Stimulated activated CD4-positive, alpha-beta T cell treated with anti-CD3 and anti-CD28 coated beads, Interleukin-2, amount 100 ng/mL, for 48 hours (primary cell): ENCODE data around the gene TBC1D20.
"Not testable (repeated sequence)": the region's sequence is repeated elsewhere in the genome, so short reads cannot be mapped to it uniquely, and the experiment has no call there.

ENCODE experiments used
- DNase-seq, 2 donors: peaks; one replicate each; pipeline ENCODE4 v3.0.0-alpha.2; 2020

The TBC1D20 gene, protein sequence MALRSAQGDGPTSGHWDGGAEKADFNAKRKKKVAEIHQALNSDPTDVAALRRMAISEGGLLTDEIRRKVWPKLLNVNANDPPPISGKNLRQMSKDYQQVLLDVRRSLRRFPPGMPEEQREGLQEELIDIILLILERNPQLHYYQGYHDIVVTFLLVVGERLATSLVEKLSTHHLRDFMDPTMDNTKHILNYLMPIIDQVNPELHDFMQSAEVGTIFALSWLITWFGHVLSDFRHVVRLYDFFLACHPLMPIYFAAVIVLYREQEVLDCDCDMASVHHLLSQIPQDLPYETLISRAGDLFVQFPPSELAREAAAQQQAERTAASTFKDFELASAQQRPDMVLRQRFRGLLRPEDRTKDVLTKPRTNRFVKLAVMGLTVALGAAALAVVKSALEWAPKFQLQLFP

DNA sequence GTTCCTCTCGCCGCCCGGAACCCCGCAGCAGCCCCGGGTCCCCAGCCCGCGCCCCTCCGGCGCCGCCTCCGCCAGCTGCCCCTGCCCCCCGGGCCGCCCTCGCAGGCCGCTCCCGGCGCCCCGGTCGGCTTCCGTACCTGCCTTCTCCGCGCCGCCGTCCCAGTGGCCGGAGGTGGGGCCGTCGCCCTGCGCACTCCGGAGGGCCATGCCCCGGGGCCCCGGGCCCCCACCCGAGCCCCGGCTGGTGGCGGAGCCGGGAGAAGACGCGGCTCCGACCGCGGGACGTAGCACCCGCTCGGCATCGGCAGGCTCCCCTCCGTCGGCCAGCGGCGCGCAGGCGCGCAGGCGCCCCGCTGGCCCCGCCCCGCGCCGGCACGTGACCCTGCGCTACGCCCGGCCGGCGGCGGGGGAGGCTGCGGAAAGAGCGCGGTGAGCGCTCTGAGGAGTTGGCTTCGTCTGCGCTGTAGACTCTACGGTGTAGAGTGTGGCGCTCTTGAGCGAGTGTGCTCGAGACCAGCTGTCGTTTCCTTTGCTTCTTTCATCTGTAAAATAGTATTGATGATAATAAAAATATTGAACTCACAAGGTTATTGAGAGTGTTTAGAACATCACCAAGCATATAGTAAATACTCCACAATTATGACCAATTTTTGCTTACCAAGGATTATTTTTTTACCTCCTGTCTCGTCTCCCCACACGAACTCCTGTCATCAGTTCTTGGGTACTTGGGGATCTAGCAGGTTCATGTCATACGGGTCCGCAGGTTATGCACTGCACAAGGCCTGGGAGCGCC lies at the start of gene TBC1D20:
TSS of gene TBC1D20 (minus strand) at position 335 of the 793 bp plus-strand sequence. CDS start at position 207, 128 bp downstream.
- peak; percentile 72 to 81 for DNase-seq

DNA sequence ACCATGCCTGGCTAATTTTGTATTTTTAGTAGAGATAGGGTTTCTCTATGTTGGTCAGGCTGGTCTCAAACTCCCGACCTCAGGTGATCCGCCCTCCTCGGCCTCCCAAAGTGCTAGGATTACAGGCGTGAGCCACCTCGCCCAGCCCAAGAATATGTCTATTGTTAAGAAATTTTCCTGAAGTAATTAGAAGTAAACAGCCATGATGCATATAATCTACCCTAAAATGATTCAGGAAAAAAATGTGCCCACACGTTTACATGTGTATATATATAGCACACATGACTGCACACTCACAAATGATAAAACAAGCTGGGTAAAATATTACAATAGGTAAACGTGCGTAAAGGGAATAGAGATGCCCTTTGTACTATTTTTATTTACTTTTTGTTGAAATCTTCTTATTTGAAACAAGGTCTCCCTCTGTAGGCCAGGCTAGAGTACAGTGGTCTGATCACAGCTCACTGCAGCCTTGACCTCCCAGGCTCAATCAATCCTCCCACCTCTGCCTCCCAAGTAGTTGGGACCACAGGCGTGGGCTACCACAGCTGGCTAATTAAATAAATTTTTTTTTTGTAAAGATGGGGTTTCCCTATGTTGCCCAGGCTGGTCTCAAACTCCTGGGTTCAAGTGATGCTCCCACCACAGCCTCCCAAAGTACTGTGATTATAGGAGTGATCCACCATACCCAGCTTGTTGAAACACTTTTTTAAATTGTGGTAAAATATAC lies 48.2 kb upstream of the TBC1D20 start:
- DNase-seq = not testable (repeated sequence)

DNA sequence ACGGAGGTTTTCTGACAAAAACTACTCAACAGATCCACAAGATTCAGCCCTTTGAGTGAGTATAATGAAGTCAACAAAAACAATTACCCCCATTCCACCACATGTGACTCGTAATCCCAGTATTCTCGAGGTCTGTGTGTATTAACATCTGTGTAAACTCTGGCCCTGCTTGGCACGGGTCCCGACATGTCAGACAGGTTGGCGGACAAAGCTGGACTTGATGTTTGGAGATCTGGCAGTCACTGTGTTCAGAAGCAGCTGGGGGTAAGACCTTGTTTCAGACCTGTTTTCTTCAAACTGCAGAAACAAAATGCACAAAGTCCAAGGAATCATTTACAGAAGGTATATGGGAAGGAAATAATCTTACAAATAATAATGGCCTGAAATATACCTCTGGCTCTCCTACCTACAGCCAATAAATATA lies 46.0 kb upstream of the TBC1D20 start:
- DNase-seq = not testable (repeated sequence)

DNA sequence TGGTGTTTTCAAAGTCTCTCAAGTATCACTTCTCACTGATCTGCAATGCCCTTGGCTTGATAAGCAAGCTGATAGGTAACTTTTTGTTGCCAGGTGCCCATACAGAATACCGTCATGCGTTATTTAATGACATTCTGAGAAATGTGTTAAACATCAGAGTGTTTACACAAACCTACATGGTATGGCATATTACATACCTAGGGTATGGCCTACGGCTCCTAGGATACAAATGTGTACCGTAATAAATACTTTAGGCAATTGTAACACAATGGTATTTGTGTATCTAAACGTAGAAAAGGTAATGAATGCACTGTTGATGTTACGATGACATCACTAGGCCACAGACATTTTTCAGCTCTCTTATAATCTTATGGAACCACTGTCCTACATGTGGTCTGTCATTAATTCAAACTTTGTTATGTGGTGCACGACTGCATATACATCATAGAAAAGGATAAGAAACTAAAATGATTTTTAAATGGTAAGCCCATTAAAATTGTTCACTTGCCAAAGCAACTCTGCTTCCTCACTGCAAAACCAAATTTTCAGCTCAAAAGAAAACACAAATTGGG lies 45.5 kb upstream of the TBC1D20 start:
- DNase-seq = no peak

DNA sequence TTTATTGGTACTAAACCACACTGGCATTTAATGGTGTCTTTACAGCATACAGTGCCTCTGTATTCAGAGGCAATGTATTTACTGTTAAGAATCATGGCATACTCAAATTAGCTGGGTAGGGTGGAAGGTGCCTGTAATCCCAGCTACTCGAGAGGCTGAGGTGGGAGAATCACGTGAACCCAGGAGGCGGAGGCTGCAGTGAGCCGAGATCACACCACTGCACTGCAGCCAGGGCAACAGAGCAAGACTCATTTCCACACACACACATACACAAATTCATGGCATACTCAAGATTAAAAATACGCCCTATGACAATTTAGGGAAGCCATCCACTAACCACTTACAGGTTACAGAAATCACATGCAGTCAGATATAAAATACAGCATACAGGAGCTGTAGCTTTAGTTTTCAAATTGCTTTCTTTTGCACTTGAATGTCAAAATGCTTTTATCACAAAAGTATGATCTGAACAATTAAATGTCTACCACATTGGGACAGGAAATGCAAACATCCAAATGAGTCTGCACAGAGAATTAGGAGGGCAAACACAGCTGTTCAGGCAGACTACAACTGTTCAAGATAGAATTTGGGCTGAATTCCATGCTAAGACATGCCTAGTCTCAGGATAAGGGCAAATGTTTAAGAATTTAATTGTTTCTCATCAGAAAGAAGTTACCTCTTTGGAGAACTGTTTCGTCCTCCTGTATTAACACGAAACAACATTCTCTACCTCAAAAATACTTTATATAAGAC lies 44.8 kb upstream of the TBC1D20 start:
- DNase-seq = no peak

DNA sequence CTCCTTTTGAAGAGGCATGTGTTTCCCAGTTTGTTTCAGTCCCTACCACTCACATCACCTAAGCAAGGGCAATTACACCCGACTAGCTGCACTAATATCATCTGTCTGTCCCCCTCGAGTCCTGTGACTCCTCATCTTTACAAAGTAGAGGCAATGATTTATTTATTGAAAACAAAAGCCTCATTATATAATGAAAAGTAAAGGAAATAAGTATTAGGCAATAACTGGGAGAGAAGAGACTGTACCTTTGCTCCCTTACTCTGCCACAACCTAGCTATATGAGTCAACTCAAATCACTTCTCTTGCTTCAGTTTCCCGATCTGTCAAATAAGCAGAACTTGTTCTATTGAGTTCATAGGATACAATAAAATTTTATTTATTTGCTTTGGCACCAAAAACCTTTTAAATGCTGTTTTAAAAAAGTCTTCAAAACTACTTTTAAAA lies 42.3 kb upstream of the TBC1D20 start:
- no peak for DNase-seq

DNA sequence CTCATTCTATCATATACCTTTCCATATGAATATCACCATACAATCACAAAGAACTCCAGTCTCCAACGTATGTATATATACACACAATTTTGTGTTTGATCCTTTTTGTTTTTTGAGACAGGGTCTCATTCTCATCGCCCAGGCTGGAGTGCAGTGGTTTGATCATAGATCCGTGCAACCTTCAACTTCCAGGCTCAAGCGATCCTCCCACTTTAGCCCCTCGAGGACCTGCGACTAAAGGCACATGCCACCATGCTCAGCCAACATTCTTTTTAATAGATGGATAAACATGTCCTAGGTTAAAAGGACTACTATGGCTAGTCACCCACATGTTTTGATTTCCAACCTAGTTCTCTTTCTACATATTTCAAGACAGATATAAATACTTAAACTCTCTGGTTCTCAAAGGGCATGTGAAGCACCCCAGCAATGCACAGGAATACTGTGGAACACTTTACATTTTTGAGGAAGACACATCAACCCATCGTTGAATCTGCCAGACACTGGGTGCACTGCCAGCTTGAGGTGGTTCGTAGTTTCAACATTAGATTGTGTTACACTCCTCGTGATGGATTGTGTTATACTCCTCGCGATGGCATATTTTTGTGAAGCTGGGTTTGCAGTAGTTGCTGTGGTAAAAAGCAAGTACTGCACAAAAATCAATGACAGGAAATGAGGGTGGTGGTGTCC lies 40.9 kb upstream of the TBC1D20 start:
- no peak for DNase-seq

DNA sequence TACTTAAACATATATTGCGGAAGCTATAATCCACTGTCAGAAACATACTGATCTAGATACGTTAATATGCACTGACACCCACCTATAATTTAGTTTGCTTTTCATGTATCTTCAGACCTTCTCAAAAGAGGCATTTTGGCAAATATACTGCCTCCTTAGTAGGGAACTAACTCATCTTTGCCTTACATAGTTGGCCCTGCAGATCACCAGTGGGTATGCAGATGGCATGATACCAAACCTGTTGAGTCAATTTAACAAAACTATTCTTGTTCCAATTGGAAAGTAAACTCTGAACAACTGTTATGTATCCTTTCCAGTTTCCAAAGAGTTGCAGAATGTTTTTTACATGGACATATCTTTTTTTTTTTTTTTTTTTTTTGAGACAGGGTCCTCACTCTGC lies 35.6 kb upstream of the TBC1D20 start:
- no peak for DNase-seq

DNA sequence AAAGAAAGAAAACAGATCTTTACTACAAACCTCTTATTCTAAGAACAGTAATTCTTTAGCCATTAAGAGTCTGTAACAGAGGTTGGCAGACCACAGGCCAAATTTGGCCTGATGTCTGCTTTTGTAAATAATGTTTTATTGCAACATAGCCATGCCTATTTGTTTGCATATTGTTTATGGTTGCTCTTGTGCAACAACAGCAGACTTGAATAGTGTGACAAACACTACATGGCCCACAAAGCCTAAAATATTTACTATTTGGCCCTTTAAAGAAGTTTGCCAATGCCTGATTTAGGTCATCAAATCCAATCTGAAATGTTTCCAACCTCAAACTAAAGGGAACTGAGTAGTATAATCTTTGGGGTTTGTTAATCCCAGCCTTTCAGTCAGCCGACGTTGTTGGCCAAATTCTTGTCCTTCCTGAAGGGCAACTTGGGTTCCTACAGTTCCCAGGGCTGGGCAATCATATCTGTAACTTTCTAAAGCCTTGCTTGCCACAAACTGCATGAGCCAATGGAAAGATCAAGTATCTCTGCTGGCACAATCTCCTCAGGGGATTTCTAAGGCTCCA lies 33.9 kb upstream of the TBC1D20 start:
- no peak for DNase-seq

DNA sequence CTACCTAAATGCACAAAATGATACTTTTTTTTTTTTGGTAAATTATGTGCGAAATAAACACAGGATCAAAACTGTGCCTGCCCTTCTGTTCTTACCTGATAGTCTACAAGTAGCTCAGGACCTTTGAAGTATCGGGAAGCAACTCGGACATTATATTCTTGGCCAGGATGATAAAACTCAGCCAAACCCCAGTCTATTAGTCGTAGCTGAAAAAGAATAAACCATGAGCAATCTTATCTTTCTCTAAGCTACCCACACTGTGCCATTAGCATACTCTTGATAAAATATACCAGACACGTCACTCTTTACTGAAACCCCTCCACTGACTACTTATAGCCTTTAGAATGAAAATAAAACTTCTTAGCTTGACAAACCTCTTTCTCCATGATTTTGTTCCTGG lies 29.8 kb upstream of the TBC1D20 start:
- no peak for DNase-seq

DNA sequence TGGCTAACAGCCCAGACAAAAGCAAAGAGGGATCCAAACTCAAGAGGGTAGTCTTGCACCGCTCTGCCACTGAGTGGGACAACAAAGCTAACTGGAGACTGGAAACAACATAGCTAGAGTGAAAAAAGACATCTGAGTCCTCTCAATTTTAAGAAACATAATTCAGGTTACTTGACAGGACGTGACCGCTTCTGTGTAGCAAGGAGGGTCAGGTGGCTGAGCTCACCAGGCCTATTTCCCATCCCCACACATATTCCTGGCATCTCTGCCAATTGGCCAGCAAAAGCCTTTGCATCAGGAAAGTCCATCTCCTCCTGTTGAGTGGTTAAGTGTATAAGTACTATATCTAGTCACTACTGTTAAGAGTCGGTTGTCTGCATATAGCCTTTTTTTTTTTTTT lies 25.3 kb upstream of the TBC1D20 start:
- DNase-seq = no peak

DNA sequence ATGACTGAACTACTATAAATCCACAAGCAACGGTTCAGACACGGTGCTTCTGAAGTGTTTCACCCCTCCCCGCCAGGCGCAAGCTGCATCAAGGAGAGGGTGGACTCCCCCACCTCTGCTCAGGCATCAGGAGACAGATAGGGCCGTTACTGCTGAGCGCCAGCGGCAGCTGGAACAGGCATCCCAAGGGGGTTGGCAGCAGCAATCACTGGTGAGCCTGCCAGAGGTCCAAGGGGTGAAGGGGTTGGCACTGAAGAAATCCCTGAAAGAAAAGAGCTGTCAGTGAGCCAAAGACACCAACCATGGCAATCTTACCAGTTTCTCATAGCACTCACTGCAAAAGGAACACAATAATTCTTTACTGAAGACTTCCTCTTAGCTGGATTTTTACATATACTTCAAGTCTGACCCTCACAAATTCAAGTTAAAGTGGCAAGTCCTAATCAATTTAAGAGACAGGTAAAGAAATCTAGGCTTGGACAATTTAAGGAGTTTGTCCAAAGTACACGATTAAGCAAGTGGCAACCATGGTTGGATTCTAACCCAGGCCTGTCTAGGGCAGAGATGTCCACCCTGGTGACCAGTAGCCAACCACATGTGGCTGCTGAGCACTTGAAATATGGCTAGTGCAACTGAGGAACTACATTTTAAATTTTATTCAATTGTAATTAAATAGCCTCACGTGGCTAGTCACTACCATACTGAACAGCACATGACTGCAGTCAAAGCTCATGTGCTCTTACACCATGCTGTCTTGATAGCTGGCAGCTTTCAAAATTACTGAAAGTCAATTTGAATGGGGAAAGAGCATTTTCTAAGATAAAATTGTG lies 21.7 kb upstream of the TBC1D20 start:
- no peak for DNase-seq

DNA sequence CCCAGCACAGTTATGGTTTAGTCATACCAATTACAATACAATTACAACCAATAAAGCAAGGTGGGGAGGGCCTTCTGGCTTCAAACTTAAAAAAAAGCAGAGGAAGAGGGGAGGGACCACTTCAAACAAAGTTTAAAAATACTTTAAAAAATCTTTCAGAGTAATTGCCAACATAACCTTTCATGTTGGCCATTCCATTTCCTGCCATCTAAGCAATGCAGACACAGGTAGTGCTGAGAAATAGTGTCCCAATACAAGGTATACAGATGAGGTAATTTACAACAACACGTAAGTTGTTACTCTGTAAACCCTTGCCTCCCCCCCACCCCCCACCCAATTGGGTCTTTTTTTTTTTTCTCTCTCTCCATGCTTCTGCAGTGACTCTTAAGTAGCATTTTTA lies 18.8 kb upstream of the TBC1D20 start:
- no peak for DNase-seq

DNA sequence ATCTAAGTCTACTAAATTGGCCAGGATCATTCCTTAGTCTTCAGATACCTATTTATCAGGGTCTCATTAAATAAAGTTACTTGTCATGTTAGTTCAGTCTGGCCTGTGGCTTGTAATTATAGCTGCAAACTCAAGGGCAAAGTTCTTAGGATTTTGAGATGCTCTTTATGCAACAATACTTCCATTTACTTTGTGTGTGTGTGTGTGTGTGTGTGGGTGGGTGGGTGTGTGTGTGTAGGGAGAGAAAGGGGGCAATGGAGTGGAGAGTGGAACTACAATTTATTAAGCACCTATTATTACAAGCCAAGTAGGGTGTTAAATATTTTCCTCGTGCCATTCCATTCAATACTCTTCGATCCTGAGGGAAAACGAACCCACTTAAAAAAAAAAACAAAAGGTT lies 17.7 kb upstream of the TBC1D20 start:
- no peak for DNase-seq

DNA sequence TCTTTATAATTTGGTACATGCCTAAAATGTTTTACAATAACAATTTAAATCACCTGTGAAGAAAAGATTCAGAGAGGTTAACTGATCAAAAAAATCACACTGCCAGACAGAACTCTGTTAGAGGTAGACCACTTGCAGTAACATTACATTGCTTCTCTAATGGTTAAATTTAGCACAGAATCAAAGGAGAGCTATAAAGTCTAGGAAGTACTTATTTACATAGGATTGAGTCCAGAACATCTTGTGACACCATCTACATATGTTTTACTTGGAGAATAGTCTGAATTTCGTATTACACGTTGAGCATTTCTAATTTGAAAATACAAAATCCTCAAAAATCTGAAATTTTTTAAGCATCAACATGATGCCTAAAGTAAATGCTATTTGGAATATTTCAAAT lies 17.2 kb upstream of the TBC1D20 start:
- DNase-seq = no peak

DNA sequence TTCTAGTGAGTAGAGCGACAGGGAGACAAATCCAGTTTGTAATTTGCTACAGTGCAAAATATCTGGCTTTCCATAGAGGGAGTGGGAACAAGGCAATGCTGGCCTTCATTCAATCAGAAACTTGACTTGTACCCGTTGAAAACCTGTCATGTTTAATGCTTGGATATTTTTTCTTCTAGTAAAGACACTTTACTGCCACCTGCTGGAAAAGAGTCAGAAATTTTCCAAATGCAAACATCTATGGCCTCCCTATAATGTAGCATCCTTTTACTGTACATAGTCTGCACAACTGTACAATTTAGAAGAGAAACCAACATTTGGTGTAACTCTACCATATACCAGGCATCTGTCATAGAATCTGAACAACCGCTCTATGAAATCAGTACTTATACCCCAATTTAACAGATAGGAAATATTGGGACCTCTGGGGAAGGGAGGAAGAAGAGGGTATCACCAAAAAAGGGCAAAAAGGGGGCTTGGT lies 16.7 kb upstream of the TBC1D20 start:
- peak in 1 of 2 donors; percentile 23 for DNase-seq

DNA sequence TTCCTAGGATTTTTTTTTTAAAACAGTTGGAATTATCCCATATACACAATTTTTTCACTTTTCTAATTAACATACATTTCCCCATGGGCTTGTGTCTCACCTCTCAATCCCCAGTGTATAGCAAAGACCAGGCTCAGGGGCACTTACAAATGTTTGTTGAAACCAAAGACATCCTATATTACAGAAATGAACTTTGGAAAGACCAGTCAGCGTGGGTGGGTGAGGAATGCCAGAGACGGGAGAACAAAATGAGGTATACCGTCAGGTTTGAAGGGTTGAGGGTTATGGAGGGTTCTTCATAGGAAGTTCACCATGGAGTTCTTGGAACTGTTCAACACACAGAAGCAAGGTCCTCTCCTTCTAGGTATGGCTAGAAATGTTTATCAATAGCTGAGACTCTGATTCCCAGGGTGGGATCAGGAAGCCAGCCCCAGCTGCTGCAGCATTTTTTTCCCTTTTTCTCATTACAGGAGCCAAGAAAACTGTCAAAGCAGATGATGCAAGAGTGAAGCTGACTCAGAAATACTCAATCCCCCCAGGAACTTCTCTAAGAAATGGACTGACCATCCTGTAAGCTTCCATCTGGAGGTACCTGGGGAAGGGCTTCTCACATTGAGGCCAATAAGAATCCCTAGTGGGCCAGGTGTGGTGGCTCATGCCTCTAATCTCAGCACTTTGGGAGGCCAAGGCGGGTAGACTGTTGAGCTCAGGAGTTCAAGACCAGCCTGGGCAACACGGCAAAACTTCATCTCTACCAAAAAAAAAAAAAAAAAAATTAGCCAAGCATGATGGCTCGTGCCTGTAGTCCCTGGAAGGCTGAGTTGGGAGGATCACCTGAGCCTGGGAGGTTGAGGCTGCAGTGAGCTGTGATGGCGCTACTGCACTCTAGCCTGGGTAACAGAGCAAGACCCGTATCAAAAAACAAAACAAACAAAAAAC lies 15.9 kb upstream of the TBC1D20 start:
- no peak for DNase-seq

DNA sequence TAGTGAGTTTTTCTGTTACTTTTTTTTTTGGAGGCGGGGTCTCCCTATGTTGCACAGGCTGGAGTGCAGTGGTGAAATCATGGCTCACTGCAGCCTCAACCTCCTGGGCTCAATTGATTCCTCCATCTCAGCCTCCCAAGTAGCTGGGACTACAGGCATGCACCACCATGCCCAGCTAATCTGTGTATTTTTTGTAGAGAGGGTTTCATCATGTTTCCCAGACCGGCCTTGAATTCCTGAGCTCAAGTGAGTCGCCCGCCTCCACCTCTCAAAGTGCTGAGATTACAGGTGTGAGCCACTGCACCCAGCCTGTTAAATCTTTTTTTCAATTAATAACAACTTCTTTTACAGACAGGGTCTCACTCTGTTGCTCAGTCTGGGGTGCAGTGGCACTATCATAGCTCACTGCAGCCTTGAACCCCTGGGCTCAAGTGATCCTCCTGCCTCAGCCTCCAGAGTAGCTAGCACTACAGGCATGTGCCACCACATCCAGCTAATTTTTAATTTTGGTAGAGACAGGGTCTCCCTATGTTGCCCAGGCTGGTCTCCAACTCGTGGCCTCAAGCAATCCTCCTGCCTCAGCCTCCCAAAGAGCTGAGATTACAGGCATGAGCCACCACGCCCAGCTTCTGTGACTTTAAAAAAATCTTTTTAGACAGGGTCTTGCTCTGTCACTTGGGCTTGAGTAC lies 14.4 kb upstream of the TBC1D20 start:
- DNase-seq = not testable (repeated sequence)
